Stomach (tissue), 9 donors: ENCODE results near the gene ITK. TPM values are rescaled to one million over a fixed set of nuclear protein-coding genes. Genes with fewer than 3 reads are reported as not detected.

ENCODE experiments used
- DNase-seq, 2 donors: peaks; one replicate each; pipeline versions ENCODE4 v3.0.0 to v3.0.0-alpha.2; 2013 to 2019
- H3K27ac ChIP-seq, 5 donors: fragments of 200-600 bp in 4 of 5; sonication (generic) in 4 of 5; one replicate each; pipeline ENCODE4 v1.5.1; 2013 to 2019; ENCODE audit warnings: mild to moderate bottlenecking in 1 of 5, moderate library complexity in 1 of 5
- H3K27me3 ChIP-seq, 3 donors: fragments of 200-600 bp; sonication (generic); one replicate each; pipeline ENCODE4 v1.5.1; 2017 to 2019; ENCODE audit warnings: mixed run types in 1 of 3
- H3K36me3 ChIP-seq, 4 donors: fragments of 200-600 bp; sonication (generic); 1 replicate in 3 of 4; 2 replicates in 1 of 4; pipeline ENCODE4 v1.5.1; 2016 to 2019
- H3K4me1 ChIP-seq, 4 donors: fragments of 200-600 bp; sonication (generic); one replicate each; pipeline ENCODE4 v1.5.1; 2016 to 2019
- H3K4me3 ChIP-seq, 4 donors: fragments of 200-600 bp; sonication (generic) in 3 of 4; one replicate each; pipeline ENCODE4 v1.5.1; 2016 to 2019; ENCODE audit warnings: mild to moderate bottlenecking in 1 of 4
- H3K9me3 ChIP-seq, 4 donors: fragments of 200-600 bp; sonication (generic); one replicate each; pipeline ENCODE4 v1.5.1; 2016 to 2019
- CTCF ChIP-seq, 7 experiments: fragments of 450-650 bp in 4 of 7; fragments of 200-600 bp in 3 of 7; sonication (generic) in 3 of 7; IDR thresholded peaks; one replicate each; pipeline ENCODE4 v1.5.1; 2016 to 2019; ENCODE audit warnings: antibody characterized with exemption in 7 of 7, control low read depth in 2 of 7, mild to moderate bottlenecking in 1 of 7
- EP300 ChIP-seq: sonication (generic); formaldehyde crosslinking; IDR thresholded peaks from one replicate; pipeline ENCODE4 v1.6.1; 2017; ENCODE audit warnings: antibody characterized with exemption
- POLR2A ChIP-seq, 4 donors: fragments of 450-650 bp; IDR thresholded peaks; one replicate each; pipeline ENCODE4 v1.6.1; 2016; ENCODE audit warnings: antibody characterized with exemption in 4 of 4, control low read depth in 2 of 4, mild to moderate bottlenecking in 1 of 4, moderate library complexity in 1 of 4
- POLR2AphosphoS5 ChIP-seq, 3 donors: sonication (generic); formaldehyde crosslinking; IDR thresholded peaks; one replicate each; pipeline ENCODE4 v1.6.1; 2016; ENCODE audit warnings: antibody characterized with exemption in 3 of 3
- WGBS, 5 donors: extraction: QIAGEN DNeasy Blood & Tissue Kit in 3 of 5; methylation state at CpG; one replicate each; pipeline versions ENCODE4 v1.1.5 to v1.1.7; 2013 to 2018; 5-methylcytosine and 5-hydroxymethylcytosine counted together
- intact Hi-C: fragments of 100-400 bp; cut with DNase I; formaldehyde crosslinking; loops from one replicate; pipeline ENCODE4 v1.15.1; 2023; ENCODE audit warnings: low total_unique reads
- polyA plus RNA-seq, 3 donors: library from polyadenylated mRNA; stranded (reverse); fragments of 200-250 nt; gene quantifications; one replicate each; pipeline ENCODE4 v1.2.3, GENCODE V29; 2013
- total RNA-seq, 5 donors: library from RNA; depleted of rRNA; stranded (reverse); fragments of >200 nt; gene quantifications; one replicate each; pipeline versions ENCODE4 v1.1.0 to v1.2.3, GENCODE V29; 2014 to 2016
- donor health status: healthy with polysubstance abuse.
- donor health status: Bipolar disorder and iron deficiency.
- donor health status: healthy.

The ITK gene
- total and polyA plus RNA-seq, 8 donors, result 0.58 to 9.9 (median 2.3) TPM; not detected in 1

- Histone ChIP-seq H3K27me3 (no peaks in the 10 kb centered on the region), H3K36me3 (no peaks in the 10 kb centered on the region), H3K4me1 (no peaks in the 10 kb centered on the region), H3K4me3 (no peak overlapping the region), H3K27ac (no peak overlapping the region), H3K9me3 (no peaks in the 10 kb centered on the region)
- 37 to 67% (median 55%) methylated on average over 5 of the region's 5 CpGs for WGBS, 5 donors
- intact Hi-C loops, result no loop called here
- no peak for DNase-seq
- TF ChIP-seq CTCF (IDR thresholded peaks at IDR 0.05) (no peak), POLR2AphosphoS5 (IDR thresholded peaks at IDR 0.05) (no peak)
These were observed 36.8 kb downstream of the ITK start for GRCh38 chr5:157217289-157218024.

- Histone ChIP-seq H3K27me3 (no peaks in the 10 kb centered on the region), H3K4me3 (no peak overlapping the region), H3K9me3 (no peaks in the 10 kb centered on the region), H3K27ac (no peak overlapping the region), H3K36me3 (no peaks in the 10 kb centered on the region), H3K4me1 (no peaks in the 10 kb centered on the region)
- DNase-seq, result no peak
- intact Hi-C loops, result no loop called here
- WGBS, 5 donors, result 62 to 79% (median 70%) methylated on average over 9 of the region's 9 CpGs
- TF ChIP-seq POLR2AphosphoS5 (IDR thresholded peaks at IDR 0.05) (no peak), EP300 (no peak), POLR2A (IDR thresholded peaks at IDR 0.05) (no peak), CTCF (IDR thresholded peaks at IDR 0.05) (no peak)
These were observed 39.0 kb downstream of the ITK start for GRCh38 chr5:157219491-157220271.

- TF ChIP-seq EP300 (no peak), POLR2AphosphoS5 (IDR thresholded peaks at IDR 0.05) (no peak), CTCF (IDR thresholded peaks at IDR 0.05) (no peak), POLR2A (IDR thresholded peaks at IDR 0.05) (no peak)
- WGBS, 5 donors, result 79 to 88% (median 87%) methylated on average over 5 of the region's 5 CpGs
These were observed 41.3 kb downstream of the ITK start for GRCh38 chr5:157221959-157222358.

GRCh38 chr5:157222506-157223230, 42.0 kb downstream of the ITK start:
- Histone ChIP-seq H3K4me3 (no peak overlapping the region), H3K4me1 (no peaks in the 10 kb centered on the region), H3K27ac (no peak overlapping the region), H3K27me3 (no peaks in the 10 kb centered on the region), H3K9me3 (no peaks in the 10 kb centered on the region), H3K36me3 (no peaks in the 10 kb centered on the region)
- intact Hi-C loops, result no loop called here
- 70 to 82% (median 73%) methylated on average over 10 of the region's 10 CpGs for WGBS, 5 donors
- TF ChIP-seq POLR2AphosphoS5 (IDR thresholded peaks at IDR 0.05) (no peak), CTCF (IDR thresholded peaks at IDR 0.05) (no peak), POLR2A (IDR thresholded peaks at IDR 0.05) (no peak), EP300 (no peak)
- no peak for DNase-seq

More at GRCh38 chr5:157221959-157222358, 41.3 kb downstream of the ITK start:
- Histone ChIP-seq H3K36me3 (no peaks in the 10 kb centered on the region), H3K4me1 (no peaks in the 10 kb centered on the region), H3K4me3 (no peak overlapping the region), H3K9me3 (no peaks in the 10 kb centered on the region), H3K27ac (no peak overlapping the region), H3K27me3 (no peaks in the 10 kb centered on the region)
- intact Hi-C loops, result no loop called here
- no peak for DNase-seq
